PC-3 (cell line): Measurements from ENCODE around the gene SCAMP3. TPM values are rescaled to one million over a fixed set of nuclear protein-coding genes. Genes with fewer than 3 reads are reported as not detected.

Experiments used
- ATAC-seq: fragments of 200-7000 bp; cut with Tn5 transposase; 2 replicates; pipeline ENCODE4 v1.9.1; 2020; ENCODE audit warnings: mild to moderate bottlenecking, moderate library complexity
- BruUV-seq: library from RNA; stranded (reverse); fragments of 400-500 nt; replicated peaks from 2 replicates; lab custom pipeline; 2021; lab: Mats Ljungman, UMichigan
- CTCF ChIA-PET: fragments of 300-600 bp; sonication (Branson Sonifier 250); formaldehyde crosslinking; loops from one replicate; lab custom pipeline; 2022; ENCODE audit warnings: antibody characterized with exemption; lab: Charles Lee
- POLR2A ChIA-PET: fragments of 300-600 bp; sonication (Branson Sonifier 250); formaldehyde crosslinking; loops from one replicate; lab custom pipeline; 2022; ENCODE audit warnings: antibody characterized with exemption; ENCODE audit not compliant: unreplicated experiment; lab: Charles Lee
- DNase-seq: peaks from one replicate; pipeline ENCODE4 v3.0.0-alpha.2; 2015
- H2AFZ ChIP-seq: fragments of 300-600 bp; sonication (generic); 2 replicates; pipeline ENCODE4 v1.6.0; 2016; ENCODE audit warnings: antibody characterized with exemption, low read length
- H3F3A ChIP-seq: fragments of 300-600 bp; sonication (generic); one replicate; pipeline ENCODE4 v1.6.0; 2017; ENCODE audit warnings: antibody characterized with exemption, low read length, control low read depth, mild to moderate bottlenecking; ENCODE audit not compliant: unreplicated experiment
- H3K27ac ChIP-seq: fragments of 300-600 bp; sonication (generic); 2 replicates; pipeline ENCODE4 v1.5.1; 2016; ENCODE audit warnings: mild to moderate bottlenecking, low read length
- H3K27me3 ChIP-seq: fragments of 300-600 bp; sonication (generic); 2 replicates; pipeline ENCODE4 v1.6.1; 2016; ENCODE audit warnings: low read length, mixed read lengths
- H3K36me3 ChIP-seq: fragments of 300-600 bp; sonication (generic); 2 replicates; pipeline ENCODE4 v1.6.1; 2016; ENCODE audit warnings: low read depth, mixed run types, low read length, mixed read lengths
- H3K4me1 ChIP-seq: fragments of 300-600 bp; sonication (generic); 2 replicates; pipeline ENCODE4 v1.5.1; 2016; ENCODE audit warnings: low read length; ENCODE audit not compliant: insufficient read depth
- H3K4me2 ChIP-seq: fragments of 300-600 bp; sonication (generic); 2 replicates; pipeline ENCODE4 v1.6.0; 2016; ENCODE audit warnings: low read length
- H3K4me3 ChIP-seq: fragments of 300-600 bp; sonication (generic); 2 replicates; pipeline ENCODE4 v1.5.1; 2016; ENCODE audit warnings: mild to moderate bottlenecking, low read length, mixed read lengths
- H3K79me2 ChIP-seq: fragments of 300-600 bp; sonication (generic); 2 replicates; pipeline ENCODE4 v1.6.1; 2017; ENCODE audit warnings: low read length, mixed read lengths
- H3K9ac ChIP-seq: fragments of 300-600 bp; sonication (generic); 2 replicates; pipeline ENCODE4 v1.6.0; 2016; ENCODE audit warnings: mild to moderate bottlenecking, low read length
- H3K9me2 ChIP-seq: fragments of 300-600 bp; sonication (generic); replicated peaks from 2 replicates; pipeline ENCODE4 v1.6.1; 2016; ENCODE audit warnings: mixed run types, low read length, mixed read lengths
- H3K9me3 ChIP-seq: fragments of 300-600 bp; sonication (generic); 2 replicates; pipeline ENCODE4 v1.6.1; 2016; ENCODE audit warnings: low read length, mixed read lengths
- H4K20me1 ChIP-seq: fragments of 300-600 bp; sonication (generic); 2 replicates; pipeline ENCODE4 v1.6.1; 2016; ENCODE audit warnings: low read length, mixed read lengths
- EZH2 ChIP-seq: fragments of 300-600 bp; sonication (generic); IDR thresholded peaks from one replicate; pipeline ENCODE4 v1.6.1; 2017; ENCODE audit warnings: antibody characterized with exemption, mild to moderate bottlenecking, low read length; ENCODE audit not compliant: unreplicated experiment
- EZH2phosphoT487 ChIP-seq: fragments of 300-600 bp; sonication (generic); IDR thresholded peaks from 2 replicates; pipeline ENCODE4 v1.6.1; 2018; ENCODE audit warnings: mild to moderate bottlenecking, antibody characterized with exemption, low read length, borderline replicate concordance
- intact Hi-C: fragments of 100-400 bp; cut with micrococcal nuclease; formaldehyde crosslinking; loops from 2 replicates; pipeline ENCODE4 v1.9.0; 2023
- total RNA-seq: library from RNA; depleted of rRNA; stranded (reverse); fragments of >200 nt; gene quantifications from 2 replicates; pipeline ENCODE4 v1.2.3, GENCODE V29; 2014
- TF ChIP-seq, protein P1 (sequence below): fragments of 300-600 bp; sonication (generic); conservative IDR thresholded peaks from 2 replicates; pipeline ENCODE4 v1.5.1; 2017; ENCODE audit warnings: antibody characterized with exemption, low read depth, mild to moderate bottlenecking, low read length

Gene SCAMP3
- total RNA-seq, 1 experiment from 2014 or later = 219 TPM

DNA sequence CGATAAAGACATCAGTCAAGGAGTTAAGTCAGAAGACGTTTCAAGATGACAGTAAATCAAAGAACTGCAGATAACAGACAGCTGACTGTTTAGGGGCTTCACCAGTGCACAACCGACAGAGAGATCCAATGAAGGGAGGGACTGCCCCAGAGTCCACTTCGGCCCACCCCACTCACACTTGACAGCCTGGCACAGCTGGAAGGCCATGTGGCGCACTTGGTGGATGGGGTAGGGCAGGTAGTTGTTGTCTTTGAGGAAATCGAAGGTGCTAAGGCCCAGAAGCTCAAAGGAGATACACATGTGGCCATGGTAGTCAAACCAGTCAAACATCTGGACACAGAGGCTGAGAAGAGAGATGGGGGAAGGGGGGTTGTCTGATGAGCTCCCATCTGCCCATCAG lies 4.4 kb upstream of the SCAMP3 start:
- peaks cover 4% of the 10 kb centered on the region; the same call in 1 of the 2 replicates for H3K4me1 ChIP-seq
- H3K9me3 ChIP-seq = no peaks in the 10 kb centered on the region
- no peak for TF ChIP-seq EZH2phosphoT487
- no peak for TF ChIP-seq EZH2
- TF ChIP-seq, protein P1, sequence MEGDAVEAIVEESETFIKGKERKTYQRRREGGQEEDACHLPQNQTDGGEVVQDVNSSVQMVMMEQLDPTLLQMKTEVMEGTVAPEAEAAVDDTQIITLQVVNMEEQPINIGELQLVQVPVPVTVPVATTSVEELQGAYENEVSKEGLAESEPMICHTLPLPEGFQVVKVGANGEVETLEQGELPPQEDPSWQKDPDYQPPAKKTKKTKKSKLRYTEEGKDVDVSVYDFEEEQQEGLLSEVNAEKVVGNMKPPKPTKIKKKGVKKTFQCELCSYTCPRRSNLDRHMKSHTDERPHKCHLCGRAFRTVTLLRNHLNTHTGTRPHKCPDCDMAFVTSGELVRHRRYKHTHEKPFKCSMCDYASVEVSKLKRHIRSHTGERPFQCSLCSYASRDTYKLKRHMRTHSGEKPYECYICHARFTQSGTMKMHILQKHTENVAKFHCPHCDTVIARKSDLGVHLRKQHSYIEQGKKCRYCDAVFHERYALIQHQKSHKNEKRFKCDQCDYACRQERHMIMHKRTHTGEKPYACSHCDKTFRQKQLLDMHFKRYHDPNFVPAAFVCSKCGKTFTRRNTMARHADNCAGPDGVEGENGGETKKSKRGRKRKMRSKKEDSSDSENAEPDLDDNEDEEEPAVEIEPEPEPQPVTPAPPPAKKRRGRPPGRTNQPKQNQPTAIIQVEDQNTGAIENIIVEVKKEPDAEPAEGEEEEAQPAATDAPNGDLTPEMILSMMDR = no peak
- no peaks in the 10 kb centered on the region for H3K27me3 ChIP-seq
- H3K9me2 ChIP-seq = no peaks in the 10 kb centered on the region
- H3K4me2 ChIP-seq = no peak overlapping the region
- no TSS peak for BruUV-seq
- intact Hi-C loops = no loop called here
- peaks cover 11% of the 10 kb centered on the region for H3F3A ChIP-seq
- peaks cover 68% of the 10 kb centered on the region for H3K36me3 ChIP-seq
- POLR2A ChIA-PET = no interaction called here
- H3K9ac ChIP-seq = no peak overlapping the region
- H3K79me2 ChIP-seq = peaks cover 18% of the 10 kb centered on the region
- CTCF ChIA-PET = no interaction called here
- H3K4me3 ChIP-seq = no peak overlapping the region
- ATAC-seq = no peak
- H3K27ac ChIP-seq = no peak overlapping the region
- DNase-seq = no peak
- no peaks in the 10 kb centered on the region for H4K20me1 ChIP-seq
- no peak overlapping the region for H2AFZ ChIP-seq

DNA sequence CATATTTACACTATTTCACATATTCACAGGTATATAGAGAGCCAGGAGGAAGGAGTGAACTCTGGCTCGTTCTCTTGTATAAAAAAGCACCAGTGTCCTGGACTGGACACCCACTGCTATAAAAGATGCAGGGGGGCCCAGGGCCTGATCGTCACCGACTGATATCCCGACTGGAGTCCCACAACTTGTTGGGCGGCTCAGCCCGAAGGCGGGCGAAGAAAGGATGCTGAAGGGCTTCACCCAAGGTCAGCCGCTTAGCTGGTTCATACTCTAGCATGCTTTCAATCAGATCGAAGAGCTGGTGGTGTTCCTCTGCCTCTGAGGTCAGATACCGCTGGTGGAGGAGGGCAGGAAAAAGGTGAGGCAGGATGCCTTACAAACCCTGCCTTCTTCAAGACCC lies 907 bp upstream of the SCAMP3 start:
- Histone ChIP-seq H4K20me1 (no peaks in the 10 kb centered on the region), H3K36me3 (peaks cover 50% of the 10 kb centered on the region), H3K79me2 (peaks cover 20% of the 10 kb centered on the region), H2AFZ (no peak overlapping the region), H3F3A (peaks cover 11% of the 10 kb centered on the region), H3K9ac (no peak overlapping the region), H3K9me3 (no peaks in the 10 kb centered on the region), H3K4me1 (peaks cover 16% of the 10 kb centered on the region), H3K9me2 (no peaks in the 10 kb centered on the region), H3K4me2 (no peak overlapping the region), H3K27ac (no peak overlapping the region), H3K4me3 (no peak overlapping the region), H3K27me3 (no peaks in the 10 kb centered on the region)
- POLR2A ChIA-PET = interaction anchor here (0.6 kb wide), 1 partner anchor 54 kb away, joined by 3 read pairs; no protein-coding TSS in a partner anchor
- DNase-seq (no peak), ATAC-seq (no peak)
- BruUV-seq = no TSS peak
- CTCF ChIA-PET = no interaction called here
- intact Hi-C loops = no loop called here
- no peak for TF ChIP-seq EZH2phosphoT487
- TF ChIP-seq EZH2 = no peak
- TF ChIP-seq, protein P1 = no peak

DNA sequence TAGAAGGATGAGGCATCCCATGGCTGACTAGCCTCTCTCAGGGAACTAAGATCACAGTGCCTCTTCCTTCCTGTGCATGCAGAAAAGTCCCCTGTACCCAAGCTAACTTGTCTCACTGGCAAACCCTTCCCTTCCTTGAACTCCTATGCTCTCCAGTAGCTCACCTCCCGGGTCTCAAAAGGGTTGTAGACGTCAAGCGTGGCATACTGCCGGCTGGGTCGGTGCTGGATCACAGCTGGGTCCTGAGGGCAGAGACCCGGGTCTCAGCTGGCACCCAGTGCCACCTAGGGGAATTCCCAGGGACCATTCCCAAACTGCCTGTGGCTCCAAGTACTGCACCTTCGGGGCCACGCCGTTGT lies 688 bp downstream of the SCAMP3 start:
- Histone ChIP-seq H3K4me3 (peak overlapping the region; percentile 88), H3K36me3 (peaks cover 37% of the 10 kb centered on the region), H3K9me3 (no peaks in the 10 kb centered on the region), H3K4me1 (peaks cover 16% of the 10 kb centered on the region), H3K9me2 (no peaks in the 10 kb centered on the region), H3K27me3 (no peaks in the 10 kb centered on the region), H3K79me2 (peaks cover 20% of the 10 kb centered on the region), H3K27ac (peak overlapping the region; percentile 69), H4K20me1 (no peaks in the 10 kb centered on the region), H3K9ac (peak overlapping the region; percentile 89), H2AFZ (peak overlapping the region; percentile 72), H3F3A (peaks cover 11% of the 10 kb centered on the region), H3K4me2 (peak overlapping the region; percentile 95)
- CTCF ChIA-PET = interaction anchor here (0.6 to 1.6 kb wide), 3 partner anchors 11 to 52 kb away, joined by 4 to 10 read pairs (median 4); no protein-coding TSS in a partner anchor
- peak; percentile 23 for ATAC-seq
- DNase-seq = no peak
- TF ChIP-seq EZH2 (no peak), EZH2phosphoT487 (no peak)
- TF ChIP-seq, protein P1 = no peak; the same call in none of the 2 replicates
- POLR2A ChIA-PET = interaction anchor here (0.6 to 1.2 kb wide), 2 partner anchors 61 to 62 kb away, joined by 3 to 4 read pairs; no protein-coding TSS in a partner anchor
- intact Hi-C loops = no loop called here
- BruUV-seq = no TSS peak
